DOHH2 (cell line): Measurements from ENCODE around the gene PCYOX1L.

Experiments used
- EZH2phosphoT487 ChIP-seq: fragments of 200-600 bp; sonication (generic); IDR thresholded peaks from 2 replicates; pipeline ENCODE4 v1.6.1; 2017; ENCODE audit warnings: borderline replicate concordance, mild to moderate bottlenecking, antibody characterized with exemption, low read length, moderate library complexity, mixed read lengths
- TF ChIP-seq, protein P1 (sequence below): fragments of 200-600 bp; sonication (generic); IDR thresholded peaks from one replicate; pipeline ENCODE4 v1.5.1; 2014; ENCODE audit warnings: antibody characterized with exemption, mild to moderate bottlenecking, low read depth, low read length; ENCODE audit not compliant: poor library complexity, severe bottlenecking

DNA sequence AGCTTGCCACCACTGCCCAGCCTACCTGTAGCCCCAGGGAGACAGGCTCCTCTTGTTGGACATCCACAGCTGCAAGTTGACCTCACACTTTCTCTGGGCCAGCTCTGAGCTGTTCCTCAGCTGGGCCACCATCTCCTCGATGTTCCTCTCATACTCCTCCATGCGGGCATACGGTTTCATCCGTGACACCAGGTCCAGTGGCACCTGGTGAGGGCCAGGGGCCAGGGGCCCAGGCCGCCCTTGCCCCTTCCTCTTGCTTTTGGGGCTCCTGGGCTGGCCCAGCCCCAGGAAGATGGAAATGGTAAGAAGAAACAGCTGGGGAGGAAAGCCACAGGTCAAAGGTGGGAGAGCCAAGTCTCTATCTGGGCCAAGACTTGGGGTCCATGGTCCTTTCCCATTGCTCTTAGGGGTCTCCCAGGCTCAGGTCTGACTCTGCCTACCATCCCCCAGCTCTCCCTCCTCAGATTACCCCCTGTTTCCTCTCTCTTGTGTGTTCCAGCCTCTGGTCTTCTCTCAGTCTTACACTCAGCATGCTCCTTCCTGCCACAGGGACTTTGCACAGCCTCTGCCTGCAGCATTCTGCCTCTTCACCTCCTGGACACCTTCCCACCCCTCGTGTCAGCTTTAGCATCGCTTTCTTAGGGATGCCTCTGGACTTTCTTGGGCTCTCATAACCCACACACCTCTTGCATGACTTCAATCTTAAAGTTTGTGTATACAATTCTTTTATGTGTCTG is 19.0 kb downstream of the PCYOX1L start:
- TF ChIP-seq, protein P1, sequence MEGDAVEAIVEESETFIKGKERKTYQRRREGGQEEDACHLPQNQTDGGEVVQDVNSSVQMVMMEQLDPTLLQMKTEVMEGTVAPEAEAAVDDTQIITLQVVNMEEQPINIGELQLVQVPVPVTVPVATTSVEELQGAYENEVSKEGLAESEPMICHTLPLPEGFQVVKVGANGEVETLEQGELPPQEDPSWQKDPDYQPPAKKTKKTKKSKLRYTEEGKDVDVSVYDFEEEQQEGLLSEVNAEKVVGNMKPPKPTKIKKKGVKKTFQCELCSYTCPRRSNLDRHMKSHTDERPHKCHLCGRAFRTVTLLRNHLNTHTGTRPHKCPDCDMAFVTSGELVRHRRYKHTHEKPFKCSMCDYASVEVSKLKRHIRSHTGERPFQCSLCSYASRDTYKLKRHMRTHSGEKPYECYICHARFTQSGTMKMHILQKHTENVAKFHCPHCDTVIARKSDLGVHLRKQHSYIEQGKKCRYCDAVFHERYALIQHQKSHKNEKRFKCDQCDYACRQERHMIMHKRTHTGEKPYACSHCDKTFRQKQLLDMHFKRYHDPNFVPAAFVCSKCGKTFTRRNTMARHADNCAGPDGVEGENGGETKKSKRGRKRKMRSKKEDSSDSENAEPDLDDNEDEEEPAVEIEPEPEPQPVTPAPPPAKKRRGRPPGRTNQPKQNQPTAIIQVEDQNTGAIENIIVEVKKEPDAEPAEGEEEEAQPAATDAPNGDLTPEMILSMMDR: no peak
- no peak for TF ChIP-seq EZH2phosphoT487
